Loucy (cell line): ENCODE results near the gene PDE2A.

Experiments used
- H2AFZ ChIP-seq: fragments of 200-600 bp; sonication (generic); 2 replicates; pipeline ENCODE4 v1.6.0; 2016; ENCODE audit warnings: antibody characterized with exemption, mild to moderate bottlenecking, low read length, moderate library complexity
- H3F3A ChIP-seq: fragments of 200-600 bp; 2 replicates; pipeline ENCODE4 v1.6.0; 2016; ENCODE audit warnings: antibody characterized with exemption, low read depth, mild to moderate bottlenecking
- H3K27me3 ChIP-seq: fragments of 200-600 bp; sonication (generic); 2 replicates; pipeline ENCODE4 v1.6.1; 2014; ENCODE audit warnings: low read length, mild to moderate bottlenecking; ENCODE audit not compliant: insufficient read depth, poor library complexity, severe bottlenecking
- H3K36me3 ChIP-seq: fragments of 200-600 bp; sonication (generic); 2 replicates; pipeline ENCODE4 v1.6.1; 2016; ENCODE audit warnings: low read length; ENCODE audit not compliant: insufficient read depth
- H3K4me1 ChIP-seq: fragments of 200-600 bp; sonication (generic); 2 replicates; pipeline ENCODE4 v1.5.1; 2014; ENCODE audit warnings: low read length, mild to moderate bottlenecking; ENCODE audit not compliant: insufficient read depth, poor library complexity, severe bottlenecking
- H3K4me2 ChIP-seq: fragments of 200-600 bp; sonication (generic); 2 replicates; pipeline ENCODE4 v1.6.0; 2014; ENCODE audit warnings: antibody characterized with exemption, low read length, low read depth, mild to moderate bottlenecking; ENCODE audit not compliant: poor library complexity, severe bottlenecking
- H3K4me3 ChIP-seq: fragments of 200-600 bp; sonication (generic); 2 replicates; pipeline ENCODE4 v1.5.1; 2014; ENCODE audit warnings: low read length, mild to moderate bottlenecking, mixed read lengths; ENCODE audit not compliant: poor library complexity, severe bottlenecking
- H3K79me2 ChIP-seq: fragments of 200-600 bp; sonication (generic); 2 replicates; pipeline ENCODE4 v1.6.1; 2014; ENCODE audit warnings: low read length; ENCODE audit not compliant: insufficient read depth
- H3K9ac ChIP-seq: fragments of 200-600 bp; sonication (generic); 2 replicates; pipeline ENCODE4 v1.6.0; 2014; ENCODE audit warnings: mild to moderate bottlenecking, low read depth, low read length, moderate library complexity; ENCODE audit not compliant: poor library complexity, severe bottlenecking
- H3K9me2 ChIP-seq: fragments of 200-600 bp; sonication (generic); replicated peaks from 2 replicates; pipeline ENCODE4 v1.6.1; 2016; ENCODE audit warnings: low read depth, low read length, mixed read lengths
- H3K9me3 ChIP-seq: fragments of 200-600 bp; sonication (generic); 2 replicates; pipeline ENCODE4 v1.6.1; 2014; ENCODE audit warnings: mild to moderate bottlenecking, antibody characterized with exemption, low read length, low read depth; ENCODE audit not compliant: insufficient read depth
- H4K20me1 ChIP-seq: fragments of 200-600 bp; sonication (generic); 2 replicates; pipeline ENCODE4 v1.6.0; 2014; ENCODE audit warnings: antibody characterized with exemption, low read length, mild to moderate bottlenecking; ENCODE audit not compliant: insufficient read depth, poor library complexity, severe bottlenecking
- EZH2phosphoT487 ChIP-seq: fragments of 200-600 bp; IDR thresholded peaks from 2 replicates; pipeline ENCODE4 v1.6.1; 2018; ENCODE audit warnings: antibody characterized with exemption, mild to moderate bottlenecking, moderate library complexity, borderline replicate concordance
- TF ChIP-seq, protein P1 (sequence below): fragments of 200-600 bp; sonication (generic); conservative IDR thresholded peaks from 2 replicates; pipeline ENCODE4 v1.5.1; 2014; ENCODE audit warnings: mild to moderate bottlenecking, antibody characterized with exemption, low read length

PDE2A gene

DNA sequence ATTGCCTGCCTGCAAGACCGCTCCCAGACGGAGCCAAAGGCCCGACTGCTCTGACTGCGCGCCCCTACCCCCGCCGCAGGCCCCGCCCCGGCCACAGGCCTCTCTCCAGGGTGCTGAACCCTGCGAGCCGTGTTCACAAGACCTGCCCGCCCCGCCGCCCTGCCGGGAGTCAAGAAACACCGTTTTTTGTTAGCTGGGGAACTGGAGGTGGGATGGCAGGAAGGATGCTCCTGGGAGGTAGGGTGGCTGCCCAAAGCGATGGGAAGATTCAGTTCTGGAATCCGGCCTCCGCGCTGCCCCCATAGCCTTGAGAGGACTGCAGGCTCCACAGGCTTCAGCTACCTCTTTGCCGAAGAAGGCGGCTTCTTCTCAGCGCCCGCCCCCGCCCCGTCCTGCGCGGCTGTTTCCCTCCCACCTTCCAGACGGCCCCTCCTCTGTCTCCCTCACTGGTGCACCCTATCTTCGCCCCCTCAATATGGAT lies 2.7 kb upstream of the PDE2A start:
- no peaks in the 10 kb centered on the region for H3K9me2 ChIP-seq
- no peak overlapping the region for H3K4me2 ChIP-seq
- H3K4me1 ChIP-seq = no peaks in the 10 kb centered on the region
- no peaks in the 10 kb centered on the region for H3F3A ChIP-seq
- H3K27me3 ChIP-seq = no peaks in the 10 kb centered on the region
- no peaks in the 10 kb centered on the region for H3K79me2 ChIP-seq
- TF ChIP-seq EZH2phosphoT487 = no peak
- TF ChIP-seq, protein P1, sequence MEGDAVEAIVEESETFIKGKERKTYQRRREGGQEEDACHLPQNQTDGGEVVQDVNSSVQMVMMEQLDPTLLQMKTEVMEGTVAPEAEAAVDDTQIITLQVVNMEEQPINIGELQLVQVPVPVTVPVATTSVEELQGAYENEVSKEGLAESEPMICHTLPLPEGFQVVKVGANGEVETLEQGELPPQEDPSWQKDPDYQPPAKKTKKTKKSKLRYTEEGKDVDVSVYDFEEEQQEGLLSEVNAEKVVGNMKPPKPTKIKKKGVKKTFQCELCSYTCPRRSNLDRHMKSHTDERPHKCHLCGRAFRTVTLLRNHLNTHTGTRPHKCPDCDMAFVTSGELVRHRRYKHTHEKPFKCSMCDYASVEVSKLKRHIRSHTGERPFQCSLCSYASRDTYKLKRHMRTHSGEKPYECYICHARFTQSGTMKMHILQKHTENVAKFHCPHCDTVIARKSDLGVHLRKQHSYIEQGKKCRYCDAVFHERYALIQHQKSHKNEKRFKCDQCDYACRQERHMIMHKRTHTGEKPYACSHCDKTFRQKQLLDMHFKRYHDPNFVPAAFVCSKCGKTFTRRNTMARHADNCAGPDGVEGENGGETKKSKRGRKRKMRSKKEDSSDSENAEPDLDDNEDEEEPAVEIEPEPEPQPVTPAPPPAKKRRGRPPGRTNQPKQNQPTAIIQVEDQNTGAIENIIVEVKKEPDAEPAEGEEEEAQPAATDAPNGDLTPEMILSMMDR = no peak
- H3K36me3 ChIP-seq = no peaks in the 10 kb centered on the region
- H3K9ac ChIP-seq = no peak overlapping the region
- no peak overlapping the region for H3K4me3 ChIP-seq
- H2AFZ ChIP-seq = no peak overlapping the region
- H3K9me3 ChIP-seq = no peaks in the 10 kb centered on the region
- no peaks in the 10 kb centered on the region for H4K20me1 ChIP-seq

DNA sequence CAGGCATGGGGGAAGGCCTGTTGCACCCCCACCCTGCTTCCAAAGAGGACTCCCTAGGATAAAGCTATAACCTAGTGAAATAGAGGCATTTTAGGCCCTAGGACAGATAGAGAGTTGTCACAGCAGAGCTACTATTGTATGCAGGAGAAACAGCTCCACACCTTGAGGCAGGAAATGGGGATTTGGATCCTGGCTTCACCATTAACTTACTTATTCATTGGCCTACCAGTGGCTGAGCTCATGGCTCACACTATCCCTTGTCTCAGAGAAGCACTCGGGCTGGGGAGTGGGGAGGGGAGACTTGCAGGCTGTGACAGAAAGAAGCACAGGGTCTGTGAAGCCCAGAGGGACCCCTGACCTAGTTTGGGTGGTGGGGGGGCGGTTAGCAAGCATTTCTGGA lies 999 bp upstream of the PDE2A start:
- Histone ChIP-seq H3K9me2 (no peaks in the 10 kb centered on the region), H3K4me2 (no peak overlapping the region), H3F3A (no peaks in the 10 kb centered on the region), H3K4me1 (no peaks in the 10 kb centered on the region), H3K36me3 (no peaks in the 10 kb centered on the region), H2AFZ (no peak overlapping the region), H4K20me1 (no peaks in the 10 kb centered on the region), H3K4me3 (no peak overlapping the region), H3K9ac (no peak overlapping the region), H3K79me2 (no peaks in the 10 kb centered on the region), H3K27me3 (no peaks in the 10 kb centered on the region), H3K9me3 (no peaks in the 10 kb centered on the region)
- no peak for TF ChIP-seq EZH2phosphoT487
- TF ChIP-seq, protein P1 = no peak

DNA sequence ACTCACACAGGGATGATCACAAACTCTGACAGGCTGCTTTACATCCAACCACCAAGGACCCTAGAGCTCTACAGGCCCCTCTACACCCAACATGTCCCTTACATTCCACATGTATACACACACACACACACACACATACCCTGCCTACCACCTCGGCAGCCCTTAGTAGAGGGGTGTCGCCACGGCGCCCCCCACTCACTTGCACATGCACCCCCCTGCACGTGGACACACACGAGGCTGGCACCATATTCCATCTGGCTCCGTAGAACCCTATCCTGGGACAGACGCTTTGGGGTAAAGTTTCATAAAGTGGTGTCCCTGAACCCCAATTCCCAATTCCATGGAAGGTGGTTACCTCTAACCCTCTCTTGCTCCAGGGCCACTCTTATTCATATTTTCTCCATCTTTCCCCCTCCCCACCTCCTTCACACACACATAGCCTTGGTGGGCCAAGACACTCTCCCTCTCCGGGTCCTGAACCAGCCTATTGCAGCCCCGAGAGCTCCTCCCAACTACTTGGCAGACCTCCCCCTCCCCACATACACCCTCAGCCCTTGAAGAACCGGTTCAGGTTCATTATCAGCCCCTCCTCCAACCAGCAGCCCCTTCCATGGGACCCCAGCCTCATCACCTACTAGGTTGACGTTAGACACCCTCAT lies 809 bp downstream of the PDE2A start:
- Histone ChIP-seq H3K9ac (no peak overlapping the region), H3K9me3 (no peaks in the 10 kb centered on the region), H3K4me2 (no peak overlapping the region), H3K36me3 (no peaks in the 10 kb centered on the region), H3K4me3 (no peak overlapping the region), H3K79me2 (no peaks in the 10 kb centered on the region), H2AFZ (no peak overlapping the region), H3K27me3 (no peaks in the 10 kb centered on the region), H3K4me1 (peaks cover 4% of the 10 kb centered on the region), H3K9me2 (no peaks in the 10 kb centered on the region), H3F3A (no peaks in the 10 kb centered on the region), H4K20me1 (no peaks in the 10 kb centered on the region)
- no peak for TF ChIP-seq EZH2phosphoT487
- TF ChIP-seq, protein P1 = no peak
